CD4-positive, alpha-beta T cell treated with Interleukin-17A for 4 hours (primary cell): ENCODE measurements around the gene UFSP1.
"Not testable (repeated sequence)": the region's sequence is repeated elsewhere in the genome, so short reads cannot be mapped to it uniquely, and the experiment has no call there.

Source experiments
- DNase-seq: peaks from one replicate; pipeline ENCODE4 v3.0.0-alpha.2; 2020; ENCODE audit warnings: mixed read lengths

UFSP1 gene

DNA sequence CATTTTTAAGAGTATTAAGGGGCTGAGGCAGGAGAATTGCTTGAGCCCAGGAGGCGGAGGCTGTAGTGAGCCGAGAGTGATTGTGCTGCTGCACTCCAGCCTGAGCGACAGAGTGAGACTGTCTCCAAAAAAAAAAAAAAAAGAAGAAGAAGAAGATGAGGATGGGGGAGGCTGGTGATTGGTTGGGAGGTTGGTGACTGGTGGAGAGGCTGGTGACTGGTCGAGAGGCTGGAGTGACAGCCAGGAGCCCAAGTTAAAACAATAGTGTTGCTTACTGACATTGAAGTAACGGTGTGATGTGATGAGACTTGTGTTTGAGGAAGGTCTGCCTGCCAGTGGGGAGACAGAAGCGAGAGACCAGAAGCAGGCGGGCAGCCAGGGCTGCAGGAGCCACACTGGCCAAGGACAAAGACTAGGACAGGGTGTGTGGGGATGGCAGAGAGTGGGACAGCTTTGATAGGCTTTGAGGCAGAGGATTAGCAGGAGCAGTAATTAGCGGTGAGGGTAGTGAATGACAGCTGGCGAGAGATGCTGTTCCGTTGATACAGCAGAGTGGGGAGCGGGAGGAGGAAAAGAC, 9.7 kb downstream of the UFSP1 start:
- DNase-seq, result no peak

DNA sequence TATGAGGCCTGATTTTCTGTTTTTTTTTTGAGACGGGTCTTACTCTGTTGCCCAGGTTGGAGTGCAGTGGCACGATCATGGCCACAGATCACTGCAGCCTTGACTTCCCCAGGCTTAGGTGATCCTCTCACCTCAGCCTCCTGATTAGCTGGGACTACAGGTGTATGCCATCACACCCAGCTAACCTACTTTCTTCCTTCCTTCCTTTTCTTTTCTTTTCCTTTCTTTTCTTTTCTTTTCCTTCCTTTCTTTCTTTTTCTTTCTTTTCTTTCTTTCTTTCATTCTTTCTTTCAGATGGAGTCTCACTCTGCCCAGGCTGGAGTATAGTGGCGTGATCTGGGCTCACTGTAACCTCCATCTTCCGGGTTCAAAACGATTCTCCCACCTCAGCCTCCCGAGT, 10.8 kb downstream of the UFSP1 start:
- no peak for DNase-seq

DNA sequence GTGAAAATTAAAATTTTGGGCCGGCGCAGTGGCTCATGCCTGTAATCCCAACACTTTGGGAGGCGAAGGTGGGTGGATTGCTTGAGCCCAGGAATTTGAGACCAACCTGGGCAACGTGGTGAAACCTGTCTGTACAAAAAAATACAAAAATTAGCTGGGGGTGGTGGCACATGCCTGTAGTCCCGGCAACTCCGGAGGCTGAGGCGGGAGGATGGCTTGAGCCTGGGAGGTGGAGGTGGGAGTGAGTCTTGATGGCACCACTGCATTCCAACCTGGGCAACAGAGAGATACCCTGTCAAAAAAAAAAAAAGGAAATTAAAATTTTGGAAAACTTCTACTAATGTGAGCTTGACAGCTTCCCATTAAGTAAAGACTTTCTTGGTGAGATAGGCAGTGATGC, 11.5 kb downstream of the UFSP1 start:
- no peak for DNase-seq

DNA sequence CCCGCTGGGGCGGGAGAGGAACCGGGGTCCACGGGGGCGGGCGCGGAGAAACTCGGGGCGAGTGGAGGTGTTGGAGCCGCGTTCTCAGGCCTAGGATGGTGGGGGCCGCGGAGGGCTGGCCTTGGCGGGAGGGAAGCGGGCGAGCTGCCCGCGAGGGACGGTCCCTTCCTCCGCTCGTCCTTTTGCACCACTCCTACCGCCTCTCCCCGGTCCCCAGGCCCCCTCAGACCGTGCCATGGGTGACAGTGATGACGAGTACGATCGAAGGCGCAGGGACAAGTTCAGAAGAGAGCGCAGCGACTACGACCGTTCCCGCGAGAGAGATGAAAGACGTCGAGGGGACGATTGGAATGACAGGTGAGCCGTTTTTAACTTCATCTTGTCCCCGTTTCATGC, 14.2 kb downstream of the UFSP1 start:
- DNase-seq, result peak; percentile 23

DNA sequence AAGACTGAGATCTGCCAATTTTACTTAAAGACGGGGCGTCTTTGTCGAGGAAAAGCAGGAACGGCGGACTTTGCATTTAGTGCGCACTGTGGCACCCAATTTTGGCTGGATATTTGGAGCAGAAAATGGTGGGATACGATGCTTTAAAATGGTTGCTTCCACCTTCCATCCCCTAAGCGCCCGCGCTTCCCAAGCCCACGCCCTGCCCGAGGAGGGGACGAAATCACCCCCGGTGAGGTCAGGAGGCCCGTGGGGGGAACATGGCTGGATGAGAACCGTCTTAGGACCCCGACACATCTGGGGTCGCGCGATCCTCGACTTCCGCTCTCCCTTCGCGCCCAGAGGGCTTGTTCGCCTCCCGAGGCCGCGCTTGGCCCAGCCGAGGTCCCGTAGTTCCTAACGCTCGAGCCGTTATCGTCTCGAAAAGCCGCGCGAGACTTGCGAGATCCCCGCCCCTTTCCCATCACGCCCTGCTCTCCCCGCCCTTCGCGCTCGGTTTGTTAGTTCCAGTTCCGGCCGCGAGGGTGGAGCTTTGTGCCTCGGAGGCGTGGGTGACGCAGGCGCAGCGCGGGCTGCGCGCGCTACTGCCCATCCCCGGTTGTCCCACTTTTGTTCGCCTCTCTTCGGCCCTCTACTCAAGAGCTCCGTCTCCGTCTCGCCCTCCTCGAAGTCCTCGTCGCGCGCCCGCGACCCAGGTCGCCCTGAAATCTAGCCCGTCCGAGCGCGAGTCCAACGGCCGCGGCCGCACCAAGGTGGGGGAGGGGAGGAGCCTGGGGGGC, 14.7 kb downstream of the UFSP1 start, which contains the start of gene SRRT:
SRRT (plus strand) TSS at position 527 of the 779 bp plus-strand sequence. CDS start 488 bp downstream, outside the sequence.
- peak; percentile 99 for DNase-seq

DNA sequence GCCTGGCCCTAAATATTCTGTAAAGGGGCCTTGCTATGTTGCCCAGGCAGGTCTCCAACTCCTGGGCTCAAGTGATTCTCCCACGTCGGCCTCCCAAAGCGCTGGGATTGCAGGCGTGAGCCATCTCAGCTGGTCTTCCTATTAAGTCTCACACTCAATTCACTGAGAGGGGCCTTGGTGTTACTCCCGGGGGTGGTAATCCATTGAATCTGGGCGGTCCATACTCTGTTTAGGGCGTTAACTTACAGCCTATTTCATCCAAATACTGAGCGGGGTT, 15.3 kb downstream of the UFSP1 start:
- DNase-seq, result no peak

DNA sequence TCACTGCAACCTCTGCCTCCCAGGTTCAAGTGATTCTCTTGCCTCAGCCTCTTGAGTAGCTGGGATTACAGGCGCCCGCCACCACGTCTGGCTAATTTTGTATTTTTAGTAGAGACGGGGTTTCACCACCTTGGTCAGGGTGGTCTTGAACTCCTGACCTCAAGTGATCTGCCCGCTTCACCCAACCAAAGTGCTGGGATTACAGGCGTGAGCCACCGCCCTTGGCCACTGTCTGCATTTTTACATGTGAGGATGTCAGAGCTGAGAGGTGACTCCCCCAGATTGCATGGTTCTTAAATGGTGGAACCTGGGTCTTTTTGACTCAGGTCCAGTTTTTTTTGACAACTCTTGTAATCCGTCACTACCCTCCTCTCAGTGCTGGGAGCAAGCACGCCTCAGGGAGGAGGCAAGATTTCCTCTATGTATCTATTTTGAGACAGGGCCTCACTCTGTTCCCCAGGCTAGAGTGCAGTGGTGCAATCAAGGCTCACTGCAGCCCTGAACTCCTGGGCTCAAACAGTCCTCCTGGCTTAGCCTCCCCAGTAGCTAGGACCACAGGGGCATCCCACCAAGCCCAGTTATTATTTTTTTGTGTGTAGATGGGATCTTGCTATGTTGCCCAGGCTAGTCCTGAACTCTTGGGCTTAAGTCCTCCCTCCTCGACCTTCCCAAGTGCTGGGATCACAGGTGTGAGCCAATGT, 15.8 kb downstream of the UFSP1 start:
- DNase-seq, result no peak

DNA sequence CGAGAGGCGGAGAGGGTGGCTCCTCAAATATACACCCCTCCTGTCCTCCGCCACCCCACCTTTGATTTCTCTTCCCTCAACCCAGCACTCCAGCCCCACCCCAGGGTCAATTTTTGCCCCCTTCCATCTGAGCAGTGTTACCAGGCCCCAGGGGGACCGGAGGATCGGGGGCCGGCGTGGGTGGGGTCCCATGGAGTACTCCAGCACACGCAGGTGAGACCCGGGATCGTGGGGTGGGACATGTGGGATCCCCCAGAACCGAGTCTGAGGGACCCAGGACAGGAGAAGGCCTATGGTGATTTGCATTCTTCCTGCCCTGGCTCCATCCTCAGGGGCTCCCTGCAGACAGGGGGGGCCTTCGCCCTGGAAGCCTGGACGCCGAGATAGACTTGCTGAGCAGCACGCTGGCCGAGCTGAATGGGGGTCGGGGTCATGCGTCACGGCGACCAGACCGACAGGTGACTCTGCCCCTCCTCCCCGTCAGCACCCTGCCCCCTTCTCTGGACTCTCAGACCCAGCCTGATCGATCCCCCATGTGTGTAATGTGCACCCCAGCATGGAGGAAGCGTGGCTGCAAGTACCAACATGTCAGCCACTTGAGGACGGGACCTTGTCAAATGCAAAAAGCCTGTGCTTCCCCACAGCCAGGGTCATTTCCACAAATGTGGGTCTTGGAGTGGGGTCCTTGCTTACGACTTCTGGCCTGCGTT, 21.6 kb downstream of the UFSP1 start:
- no peak for DNase-seq

DNA sequence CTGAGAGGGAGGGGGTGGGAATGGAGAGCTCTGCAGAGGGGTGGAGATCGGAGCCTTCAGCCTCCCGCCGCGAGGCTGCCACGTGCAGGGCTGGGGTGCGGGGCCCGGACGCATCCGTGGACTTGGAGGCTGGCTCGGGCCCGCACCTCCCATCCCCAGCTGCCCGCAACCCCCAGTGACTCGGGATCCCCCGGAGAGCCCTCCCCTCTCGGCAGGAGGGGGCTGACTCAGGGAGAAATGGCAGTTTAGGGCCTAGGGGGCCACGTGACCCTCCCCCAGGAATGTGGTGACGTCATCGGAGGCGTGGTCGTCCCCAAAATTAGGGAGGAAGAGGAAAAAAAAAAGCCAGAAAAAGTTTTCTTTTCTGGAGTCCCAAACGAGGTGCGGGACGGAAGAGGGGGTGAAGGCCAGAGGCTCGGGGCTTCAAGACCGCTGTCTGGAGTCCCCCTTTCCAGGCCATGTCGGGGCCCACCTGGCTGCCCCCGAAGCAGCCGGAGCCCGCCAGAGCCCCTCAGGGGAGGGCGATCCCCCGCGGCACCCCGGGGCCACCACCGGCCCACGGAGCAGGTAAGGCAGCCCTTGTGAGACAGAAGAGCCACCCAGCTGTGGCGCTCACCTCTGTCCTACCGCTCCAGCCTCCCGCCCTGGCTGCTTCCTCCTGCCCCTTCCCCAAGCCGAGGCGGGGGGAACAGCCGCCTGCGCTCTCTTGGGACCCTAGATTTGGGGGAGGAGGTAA, 22.3 kb downstream of the UFSP1 start, which contains the start of gene TRIP6:
TRIP6 (plus strand) TSS at position 348 of the 736 bp plus-strand sequence; CDS start at position 459, 111 bp downstream.
- peak; percentile 69 for DNase-seq

DNA sequence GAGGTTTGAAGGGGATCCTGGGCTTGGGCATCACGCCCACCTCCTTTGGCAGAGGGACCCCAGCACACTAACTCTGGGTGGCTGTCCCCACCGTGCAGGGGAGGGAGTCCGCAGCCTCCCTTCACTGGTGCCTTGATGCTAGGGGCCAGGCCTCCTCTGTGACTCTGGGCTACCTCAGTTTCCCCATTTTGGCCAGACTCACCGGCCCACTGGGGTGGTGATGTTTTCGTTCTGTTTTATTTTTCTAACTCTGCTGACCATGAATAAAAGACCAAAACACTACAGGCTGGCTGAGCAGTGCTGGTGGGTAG, 22.8 kb downstream of the UFSP1 start:
- no peak for DNase-seq

DNA sequence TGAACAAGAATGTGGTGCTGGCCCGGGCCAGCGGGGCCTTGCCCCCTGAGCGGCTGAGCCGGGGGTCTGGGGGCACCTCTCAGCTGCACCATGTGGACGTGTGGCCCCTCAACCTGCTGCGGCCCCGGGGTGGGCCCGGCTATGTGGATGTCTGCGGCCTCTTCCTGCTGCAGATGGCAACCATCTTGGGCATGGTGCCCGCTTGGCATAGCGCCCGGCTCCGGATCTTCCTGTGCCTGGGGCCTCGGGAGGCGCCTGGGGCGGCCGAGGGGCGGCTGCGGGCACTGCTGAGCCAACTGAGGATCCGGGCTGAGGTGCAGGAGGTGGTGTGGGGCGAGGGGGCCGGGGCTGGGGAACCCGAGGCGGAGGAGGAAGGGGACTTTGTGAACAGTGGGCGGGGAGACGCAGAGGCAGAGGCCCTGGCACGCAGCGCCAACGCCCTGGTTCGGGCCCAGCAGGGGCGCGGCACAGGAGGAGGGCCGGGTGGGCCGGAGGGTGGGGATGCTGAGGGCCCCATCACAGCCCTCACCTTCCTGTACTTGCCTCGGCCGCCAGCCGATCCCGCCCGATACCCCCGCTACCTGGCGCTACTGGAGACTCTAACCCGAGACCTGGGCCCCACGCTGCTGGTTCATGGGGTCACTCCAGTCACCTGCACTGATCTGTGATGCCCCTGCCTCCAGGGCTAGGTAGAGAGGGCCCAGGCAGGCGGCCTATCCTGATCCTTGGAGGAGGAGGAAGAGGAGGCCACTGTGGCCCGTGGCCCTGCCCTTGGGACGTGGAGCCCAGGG, 23.4 kb downstream of the UFSP1 start:
- peak; percentile 66 for DNase-seq

DNA sequence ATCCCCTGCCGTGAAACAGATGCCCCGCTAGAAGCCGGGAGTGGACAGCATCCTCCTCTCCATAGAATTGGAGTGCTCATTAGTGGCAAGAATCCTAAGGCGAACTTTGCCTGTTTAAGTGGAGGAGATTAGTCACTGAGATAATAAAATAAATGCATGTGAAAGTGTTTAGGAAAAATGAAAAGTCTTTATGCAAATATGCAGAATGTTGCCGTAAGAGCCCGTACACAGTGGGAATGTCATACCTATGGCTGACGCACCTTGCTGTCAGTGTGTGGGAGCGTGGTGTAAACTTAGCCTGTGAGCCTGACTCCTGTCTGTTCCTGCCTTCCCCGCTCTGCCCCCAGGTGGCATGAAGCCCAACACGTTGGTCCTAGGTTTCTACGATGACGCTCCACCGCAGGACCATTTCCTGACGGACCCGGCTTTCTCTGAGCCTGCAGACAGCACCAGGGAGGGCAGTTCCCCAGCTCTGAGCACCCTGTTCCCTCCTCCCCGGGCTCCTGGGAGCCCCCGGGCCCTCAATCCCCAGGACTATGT, 24.1 kb downstream of the UFSP1 start:
- no peak for DNase-seq

DNA sequence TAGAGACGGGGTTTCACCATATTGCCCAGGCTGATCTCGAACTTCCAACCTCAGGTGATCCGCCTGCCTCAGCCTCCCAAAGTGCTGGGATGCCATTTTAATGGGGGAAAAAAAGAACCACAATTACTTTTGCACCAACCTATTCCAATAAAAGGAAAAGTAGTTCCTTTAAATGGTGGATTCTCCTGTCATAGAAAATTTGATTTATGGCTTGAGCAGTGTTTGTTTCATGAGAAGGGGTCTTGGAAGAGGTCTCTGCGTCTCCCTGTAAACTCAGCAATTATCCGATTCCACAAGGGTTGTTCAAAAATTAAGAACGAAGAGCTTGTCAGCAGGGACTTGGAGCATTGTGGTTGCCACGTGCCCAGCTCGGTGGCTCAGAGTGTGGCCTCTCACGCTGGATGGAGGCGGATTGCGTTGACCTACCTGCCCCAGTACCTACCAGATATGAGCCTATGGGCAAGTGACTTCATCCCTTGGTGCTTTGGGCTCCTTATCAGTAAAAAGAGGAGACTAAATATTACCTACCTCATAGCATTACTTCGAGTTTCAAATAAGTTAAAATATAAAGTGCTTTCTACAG, 25.2 kb downstream of the UFSP1 start:
- no peak for DNase-seq

DNA sequence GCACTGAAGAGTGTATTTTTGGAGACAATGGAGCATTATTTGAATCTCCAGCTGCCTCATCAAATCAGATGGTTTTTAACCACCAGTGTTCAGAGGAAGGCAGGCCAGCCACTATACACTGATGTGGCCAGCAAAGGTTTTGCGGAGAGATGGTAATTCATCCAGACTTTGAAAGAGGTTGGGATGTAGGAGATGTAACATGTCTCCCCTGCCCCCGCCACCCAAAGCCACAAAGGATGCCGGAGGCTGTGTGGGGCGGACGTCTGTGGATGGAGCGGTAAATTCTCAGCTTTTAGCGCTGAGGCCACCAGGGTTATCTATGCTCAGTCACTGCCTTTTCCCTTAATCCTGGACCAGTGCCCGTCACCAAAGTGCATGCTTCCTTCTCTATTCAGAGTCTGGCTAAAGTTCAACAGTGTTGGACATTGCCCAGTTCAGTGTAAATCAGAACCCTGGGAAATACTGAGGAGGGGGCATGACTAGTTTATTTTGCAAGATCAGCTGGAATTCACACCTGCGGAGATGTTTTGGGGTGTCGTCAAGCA, 26.0 kb downstream of the UFSP1 start:
- DNase-seq, result no peak

DNA sequence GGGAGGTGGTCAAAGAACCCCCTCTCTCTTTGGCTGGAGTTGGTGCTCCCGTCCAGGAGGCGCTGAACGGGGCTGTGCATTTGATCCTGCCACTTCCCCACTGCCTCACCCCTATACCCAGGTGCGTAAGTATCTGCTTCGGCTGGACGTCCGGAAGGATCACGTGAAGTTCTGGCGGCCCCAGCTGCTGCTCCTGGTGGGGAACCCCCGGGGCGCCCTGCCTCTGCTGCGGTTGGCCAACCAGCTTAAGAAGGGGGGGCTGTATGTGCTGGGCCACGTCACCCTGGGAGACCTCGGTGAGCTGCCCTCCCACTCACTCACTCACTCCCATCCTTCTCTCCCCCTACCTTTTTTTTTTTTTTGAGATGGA, 27.9 kb downstream of the UFSP1 start:
- no peak for DNase-seq

DNA sequence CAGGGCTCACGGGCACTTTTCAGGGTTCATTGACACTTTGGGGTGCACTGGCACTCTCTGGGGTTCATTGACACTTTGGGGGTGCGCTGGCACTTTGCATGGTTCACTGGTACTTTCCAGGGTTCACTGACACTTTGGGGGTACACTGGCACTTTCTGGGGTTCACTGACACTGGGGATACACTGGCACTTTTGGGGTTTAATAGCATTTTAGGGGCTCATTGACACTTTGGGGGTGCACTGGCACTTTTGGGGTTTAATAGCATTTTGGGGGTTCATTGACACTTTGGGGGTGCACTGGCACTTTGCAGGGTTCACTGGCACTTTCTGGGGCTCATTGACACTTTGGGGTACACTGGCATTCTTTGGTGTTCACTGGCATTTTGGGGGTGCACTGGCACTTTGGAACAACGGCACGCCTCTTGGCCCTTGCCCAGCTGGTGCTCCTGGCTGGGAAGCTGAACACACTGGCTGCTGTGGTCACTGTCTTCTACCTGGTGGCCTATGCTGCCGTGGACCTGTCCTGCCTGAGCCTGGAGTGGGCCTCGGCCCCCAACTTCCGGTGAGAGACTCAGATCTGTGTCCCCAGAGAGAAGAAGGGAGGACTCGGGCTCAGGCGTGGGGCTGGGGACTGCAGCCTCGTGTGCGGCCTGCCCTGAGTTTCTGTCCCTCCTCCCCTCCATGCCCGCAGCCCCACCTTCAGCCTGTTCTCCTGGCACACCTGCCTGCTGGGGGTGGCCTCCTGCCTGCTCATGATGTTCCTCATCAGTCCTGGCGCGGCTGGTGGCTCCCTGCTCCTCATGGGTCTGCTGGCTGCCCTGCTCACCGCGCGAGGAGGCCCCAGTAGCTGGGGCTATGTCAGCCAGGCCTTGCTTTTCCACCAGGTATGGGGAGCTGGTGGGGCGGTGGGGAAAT, 28.6 kb downstream of the UFSP1 start:
- DNase-seq, result no peak

DNA sequence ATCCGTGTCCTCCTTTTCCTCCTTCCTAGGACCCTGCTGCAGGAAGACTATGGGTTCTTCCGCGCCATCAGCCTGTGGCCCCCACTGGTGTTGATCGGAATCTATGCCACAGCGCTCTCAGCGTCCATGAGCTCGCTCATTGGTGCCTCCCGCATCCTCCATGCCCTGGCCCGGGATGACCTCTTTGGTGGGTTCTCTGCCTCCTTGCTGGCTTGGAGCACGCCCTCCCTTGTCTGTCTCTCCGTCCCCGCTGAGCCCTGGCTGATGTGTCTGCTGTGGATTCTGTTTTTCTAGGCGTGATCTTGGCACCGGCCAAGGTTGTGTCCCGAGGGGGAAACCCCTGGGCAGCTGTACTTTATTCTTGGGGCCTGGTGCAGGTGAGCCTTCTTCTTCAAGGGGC, 29.7 kb downstream of the UFSP1 start:
- no peak for DNase-seq

DNA sequence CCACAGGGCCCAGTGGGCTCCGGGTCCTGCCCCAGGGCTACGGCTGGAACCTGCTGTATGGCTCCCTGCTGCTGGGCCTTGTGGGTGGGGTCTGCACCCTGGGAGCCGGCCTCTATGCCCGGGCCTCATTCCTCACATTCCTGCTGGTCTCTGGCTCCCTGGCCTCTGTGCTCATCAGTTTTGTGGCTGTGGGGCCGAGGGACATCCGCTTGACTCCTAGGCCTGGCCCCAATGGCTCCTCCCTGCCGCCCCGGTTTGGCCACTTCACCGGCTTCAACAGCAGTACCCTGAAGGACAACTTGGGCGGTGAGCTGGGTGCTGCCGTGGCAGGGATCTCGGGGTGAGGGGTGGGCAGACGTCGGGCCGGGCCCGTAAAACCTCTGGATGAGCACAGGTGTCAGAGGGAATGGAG, 32.6 kb downstream of the UFSP1 start:
- no peak for DNase-seq

DNA sequence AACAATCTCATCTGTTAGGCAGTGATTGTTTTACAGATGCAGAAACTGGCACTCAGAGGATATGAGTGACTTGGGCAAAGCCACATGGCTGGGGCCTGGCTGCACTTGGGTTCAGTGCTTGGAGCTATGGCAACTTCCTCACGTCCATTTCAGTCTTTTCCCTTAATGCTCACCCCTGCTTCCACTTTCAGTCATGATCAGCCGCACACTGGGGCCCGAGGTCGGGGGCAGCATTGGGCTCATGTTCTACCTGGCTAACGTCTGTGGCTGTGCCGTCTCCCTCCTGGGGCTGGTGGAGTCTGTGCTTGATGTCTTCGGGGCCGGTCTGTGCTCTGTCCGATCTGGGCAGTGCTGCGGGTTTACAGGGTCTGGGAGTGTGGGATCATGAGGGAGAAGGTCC, 34.0 kb downstream of the UFSP1 start:
- no peak for DNase-seq

DNA sequence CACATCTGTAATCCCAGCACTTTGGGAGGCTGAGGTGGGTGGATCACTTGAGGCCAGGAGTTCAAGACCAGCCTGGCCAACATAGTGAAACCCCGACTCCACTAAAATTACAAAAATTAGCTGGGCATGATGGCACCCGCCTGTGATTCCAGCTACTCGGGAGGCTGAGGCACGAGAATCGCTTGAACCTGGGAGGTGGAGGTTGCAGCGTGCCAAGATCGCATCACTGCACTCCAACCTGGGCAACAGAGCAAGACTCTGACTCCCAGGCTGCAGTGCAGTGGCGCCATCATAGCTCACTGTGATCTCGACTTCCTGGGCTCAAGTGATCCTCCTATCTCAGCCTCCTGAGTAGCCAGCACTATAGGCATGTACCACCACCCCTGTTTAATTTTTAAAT, 34.6 kb downstream of the UFSP1 start:
- not testable (repeated sequence) for DNase-seq
